ENCODE measurements around the gene COMMD7. TPM values are rescaled to one million over a fixed set of nuclear protein-coding genes. Genes with fewer than 3 reads are reported as not detected.
"Not testable (repeated sequence)": the region's sequence is repeated elsewhere in the genome, so short reads cannot be mapped to it uniquely, and the experiment has no call there.

Gene COMMD7
- total RNA-seq, 2 experiments from 2014 or later, result 31.2 to 31.5 TPM

- H3K36me3 Mint-ChIP-seq, result no peaks in the 10 kb centered on the region
- DNase-seq, result no peak
- H3K9me3 Mint-ChIP-seq, result no peaks in the 10 kb centered on the region
- no peaks in the 10 kb centered on the region for H3K4me1 Mint-ChIP-seq
- no peaks in the 10 kb centered on the region for H3K27me3 Mint-ChIP-seq
- no peak overlapping the region for H3K27ac Mint-ChIP-seq
- no peak overlapping the region for H3K4me3 Mint-ChIP-seq
Measured at GRCh38 chr20:32752458-32753250, 9.4 kb upstream of the COMMD7 start.

- no peaks in the 10 kb centered on the region for H3K4me1 Mint-ChIP-seq
- H3K27ac Mint-ChIP-seq, result no peak overlapping the region
- no peak for DNase-seq
- H3K9me3 Mint-ChIP-seq, result no peaks in the 10 kb centered on the region
- H3K27me3 Mint-ChIP-seq, result no peaks in the 10 kb centered on the region
- no peaks in the 10 kb centered on the region for H3K36me3 Mint-ChIP-seq
- H3K4me3 Mint-ChIP-seq, result no peak overlapping the region
Measured at GRCh38 chr20:32751702-32752457, 8.6 kb upstream of the COMMD7 start.

GRCh38 chr20:32751293-32751692 is 8.0 kb upstream of the COMMD7 start:
- Mint-ChIP-seq H3K4me1 (no peaks in the 10 kb centered on the region), H3K36me3 (no peaks in the 10 kb centered on the region), H3K27ac (no peak overlapping the region), H3K27me3 (no peaks in the 10 kb centered on the region), H3K9me3 (no peaks in the 10 kb centered on the region), H3K4me3 (no peak overlapping the region)
- DNase-seq, result no peak

GRCh38 chr20:32749914-32750637 is 6.8 kb upstream of the COMMD7 start:
- no peak for DNase-seq
- Mint-ChIP-seq H3K36me3 (no peaks in the 10 kb centered on the region), H3K9me3 (no peaks in the 10 kb centered on the region), H3K4me1 (peaks cover 1% of the 10 kb centered on the region), H3K27me3 (no peaks in the 10 kb centered on the region), H3K27ac (no peak overlapping the region), H3K4me3 (no peak overlapping the region)

- H3K27me3 Mint-ChIP-seq, result no peaks in the 10 kb centered on the region
- peaks cover 36% of the 10 kb centered on the region for H3K4me1 Mint-ChIP-seq
- H3K27ac Mint-ChIP-seq, result peak overlapping the region; percentile 97
- peak; percentile 15 for DNase-seq
- H3K36me3 Mint-ChIP-seq, result peaks cover 9% of the 10 kb centered on the region
- peak overlapping the region; percentile 97 for H3K4me3 Mint-ChIP-seq
- H3K9me3 Mint-ChIP-seq, result no peaks in the 10 kb centered on the region
Measured at GRCh38 chr20:32742322-32743236, 688 bp downstream of the COMMD7 start.

- DNase-seq, result no peak
- peaks cover 46% of the 10 kb centered on the region for H3K4me1 Mint-ChIP-seq
- no peaks in the 10 kb centered on the region for H3K27me3 Mint-ChIP-seq
- H3K36me3 Mint-ChIP-seq, result peaks cover 9% of the 10 kb centered on the region
- no peak overlapping the region for H3K4me3 Mint-ChIP-seq
- no peaks in the 10 kb centered on the region for H3K9me3 Mint-ChIP-seq
- no peak overlapping the region for H3K27ac Mint-ChIP-seq
Measured at GRCh38 chr20:32741151-32741550, 2.1 kb downstream of the COMMD7 start.

- H3K27me3 Mint-ChIP-seq, result no peaks in the 10 kb centered on the region
- H3K27ac Mint-ChIP-seq, result peak overlapping the region; percentile 83
- H3K9me3 Mint-ChIP-seq, result no peaks in the 10 kb centered on the region
- DNase-seq, result peak; percentile 32
- H3K4me3 Mint-ChIP-seq, result no peak overlapping the region
- peaks cover 38% of the 10 kb centered on the region for H3K4me1 Mint-ChIP-seq
- peaks cover 9% of the 10 kb centered on the region for H3K36me3 Mint-ChIP-seq
Measured at GRCh38 chr20:32737371-32738223, 5.7 kb downstream of the COMMD7 start.

- DNase-seq, result no peak
- Mint-ChIP-seq H3K4me1 (peaks cover 23% of the 10 kb centered on the region), H3K36me3 (no peaks in the 10 kb centered on the region), H3K27me3 (no peaks in the 10 kb centered on the region), H3K27ac (no peak overlapping the region), H3K4me3 (no peak overlapping the region), H3K9me3 (no peaks in the 10 kb centered on the region)
Measured at GRCh38 chr20:32731882-32732266, 11.4 kb downstream of the COMMD7 start.

GRCh38 chr20:32729334-32729733 is 13.9 kb downstream of the COMMD7 start:
- not testable (repeated sequence) for H3K27ac Mint-ChIP-seq, DNase-seq, H3K4me3 Mint-ChIP-seq, H3K9me3 Mint-ChIP-seq, H3K27me3 Mint-ChIP-seq, H3K36me3 Mint-ChIP-seq
- peaks cover 10% of the 10 kb centered on the region for H3K4me1 Mint-ChIP-seq

- H3K36me3 Mint-ChIP-seq, H3K27ac Mint-ChIP-seq, H3K4me3 Mint-ChIP-seq, H3K9me3 Mint-ChIP-seq, DNase-seq, H3K27me3 Mint-ChIP-seq: not testable (repeated sequence)
- H3K4me1 Mint-ChIP-seq, result peaks cover 10% of the 10 kb centered on the region
Measured at GRCh38 chr20:32728435-32728834, 14.8 kb downstream of the COMMD7 start.

- no peaks in the 10 kb centered on the region for H3K9me3 Mint-ChIP-seq
- peaks cover 2% of the 10 kb centered on the region for H3K36me3 Mint-ChIP-seq
- H3K4me3 Mint-ChIP-seq, result no peak overlapping the region
- H3K4me1 Mint-ChIP-seq, result peaks cover 10% of the 10 kb centered on the region
- H3K27me3 Mint-ChIP-seq, result no peaks in the 10 kb centered on the region
- no peak for DNase-seq
- H3K27ac Mint-ChIP-seq, result no peak overlapping the region
Measured at GRCh38 chr20:32727683-32728082, 15.6 kb downstream of the COMMD7 start.

- no peak for DNase-seq
- Mint-ChIP-seq H3K27me3 (no peaks in the 10 kb centered on the region), H3K36me3 (peaks cover 11% of the 10 kb centered on the region), H3K4me3 (no peak overlapping the region), H3K4me1 (peaks cover 3% of the 10 kb centered on the region), H3K27ac (no peak overlapping the region), H3K9me3 (no peaks in the 10 kb centered on the region)
Measured at GRCh38 chr20:32718749-32719348, 24.4 kb downstream of the COMMD7 start.

- H3K27ac Mint-ChIP-seq, result no peak overlapping the region
- H3K36me3 Mint-ChIP-seq, result peaks cover 4% of the 10 kb centered on the region
- H3K4me3 Mint-ChIP-seq, result no peak overlapping the region
- no peak for DNase-seq
- H3K27me3 Mint-ChIP-seq, result no peaks in the 10 kb centered on the region
- peaks cover 9% of the 10 kb centered on the region for H3K4me1 Mint-ChIP-seq
- H3K9me3 Mint-ChIP-seq, result no peaks in the 10 kb centered on the region
Measured at GRCh38 chr20:32711346-32711745, 31.9 kb downstream of the COMMD7 start.
